ENCODE results near the gene STAT5A. TPM values are rescaled to one million over a fixed set of nuclear protein-coding genes. Genes with fewer than 3 reads are reported as not detected.

STAT5A gene
- 28.2 and 31.7 TPM in 2 replicates for total RNA-seq

DNA sequence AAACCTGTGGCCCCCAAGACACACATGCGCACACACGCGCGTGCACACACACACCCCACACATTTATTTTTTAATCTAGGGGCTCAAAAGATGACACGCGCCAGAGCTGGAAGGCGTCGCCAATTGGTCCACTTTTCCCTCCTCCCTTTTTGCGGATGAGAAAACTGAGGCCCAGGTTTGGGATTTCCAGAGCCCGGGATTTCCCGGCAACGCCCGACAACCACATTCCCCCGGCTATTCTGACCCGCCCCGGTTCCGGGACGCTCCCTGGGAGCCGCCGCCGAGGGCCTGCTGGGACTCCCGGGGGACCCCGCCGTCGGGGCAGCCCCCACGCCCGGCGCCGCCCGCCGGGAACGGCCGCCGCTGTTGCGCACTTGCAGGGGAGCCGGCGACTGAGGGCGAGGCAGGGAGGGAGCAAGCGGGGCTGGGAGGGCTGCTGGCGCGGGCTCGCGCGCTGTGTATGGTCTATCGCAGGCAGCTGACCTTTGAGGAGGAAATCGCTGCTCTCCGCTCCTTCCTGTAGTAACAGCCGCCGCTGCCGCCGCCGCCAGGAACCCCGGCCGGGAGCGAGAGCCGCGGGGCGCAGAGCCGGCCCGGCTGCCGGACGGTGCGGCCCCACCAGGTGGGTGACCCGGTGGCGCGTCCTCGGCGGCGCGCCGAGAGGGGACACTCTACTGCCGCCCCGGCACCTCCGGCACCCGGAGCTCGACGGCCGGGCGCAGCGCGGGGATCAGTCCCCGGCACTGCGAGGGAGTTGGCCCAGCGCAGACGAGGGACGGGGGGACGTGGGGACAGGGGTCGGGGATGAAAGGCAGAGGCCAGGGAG is at the start of gene STAT5A:
Gene STAT5A, plus strand, starts transcription at position 522 of the 826 bp plus-strand sequence. CDS start 914 bp downstream, outside the sequence.

GRCh38 chr17:42276359-42276608 is 12.0 kb upstream of the STAT5A start, which contains the start of gene STAT5B:
TSS of gene STAT5B (minus strand) at chr17:42276391. CDS start at chr17:42232127, 44,264 bp downstream.

Other genes with a start within 250 kb of the STAT5A start
- 0.23 and 0.43 TPM in 2 replicates for gene C17orf113, start 237.9 kb upstream of the STAT5A start, total RNA-seq
- gene ZNF385C, start 190.0 kb upstream of the STAT5A start, total RNA-seq = 0.60 TPM in 1 of 2 replicates, not detected in the other
- gene DHX58, start 175.8 kb upstream of the STAT5A start, total RNA-seq = 10.9 and 11.0 TPM in 2 replicates
- 12.0 and 26.2 TPM in 2 replicates for gene KAT2A, start 167.1 kb upstream of the STAT5A start, total RNA-seq
- gene HSPB9, start 165.7 kb upstream of the STAT5A start, total RNA-seq = not detected in 2 replicates
- gene RAB5C, start 133.5 kb upstream of the STAT5A start, total RNA-seq = 76.7 and 146 TPM in 2 replicates
- not detected in 2 replicates for gene KCNH4, start 107.4 kb upstream of the STAT5A start, total RNA-seq
- gene HCRT, start 103.0 kb upstream of the STAT5A start, total RNA-seq = not detected in 2 replicates
- gene GHDC, start 94.0 kb upstream of the STAT5A start, total RNA-seq = 11.7 and 18.6 TPM in 2 replicates
- gene STAT5B, start 12.1 kb upstream of the STAT5A start, total RNA-seq = 19.6 and 20.9 TPM in 2 replicates
- 110 and 130 TPM in 2 replicates for gene STAT3, start 99.9 kb downstream of the STAT5A start, total RNA-seq
- 510 and 922 TPM in 2 replicates for gene CAVIN1, start 134.8 kb downstream of the STAT5A start, total RNA-seq
- gene ATP6V0A1, start 170.4 kb downstream of the STAT5A start, total RNA-seq = 19.4 and 23.2 TPM in 2 replicates
- 60.7 and 96.4 TPM in 2 replicates for gene NAGLU, start 247.7 kb downstream of the STAT5A start, total RNA-seq